ENCODE measurements around the gene BTBD9. TPM values are rescaled to one million over a fixed set of nuclear protein-coding genes. Genes with fewer than 3 reads are reported as not detected.

BTBD9 gene
- total RNA-seq, 1 donor from 2014 or later = 10.3 TPM

GRCh38 chr6:38119516-38119915 lies 520.2 kb downstream of the BTBD9 start:
- Mint-ChIP-seq H3K27ac (ENCODE audit: unreplicated experiment) (no peak overlapping the region), H3K4me3 (ENCODE audit: unreplicated experiment) (no peak overlapping the region), H3K36me3 (ENCODE audit: low read depth, unreplicated experiment) (peaks cover 14% of the 10 kb centered on the region), H3K4me1 (ENCODE audit: low read depth, unreplicated experiment) (peaks cover 14% of the 10 kb centered on the region), H3K27me3 (ENCODE audit: low read depth, unreplicated experiment) (no peaks in the 10 kb centered on the region), H3K9me3 (ENCODE audit: unreplicated experiment) (no peaks in the 10 kb centered on the region)
- no peak overlapping the region for H3K4me2 ChIP-seq (ENCODE audit: low read length)
- TF ChIP-seq CTCF (IDR thresholded peaks at IDR 0.05; ENCODE audit: insufficient read depth, low read depth, low read length) (no peak), EZH2 (IDR thresholded peaks at IDR 0.05; ENCODE audit: insufficient read depth, low read length) (no peak)
- no peak overlapping the region for H3K27ac ChIP-seq (ENCODE audit: low read depth, low read length)
- peaks cover 4% of the 10 kb centered on the region for H3K36me3 ChIP-seq (ENCODE audit: insufficient read depth, low read length)
- no peak overlapping the region for H3K9ac ChIP-seq (ENCODE audit: low read length)
- no peak overlapping the region for H2AFZ ChIP-seq (ENCODE audit: low read depth, low read length)
- FAIRE-seq (no peak), DNase-seq (ENCODE audit: low read depth) (no peak)
- H3K4me1 ChIP-seq (ENCODE audit: insufficient read depth, low read length) = peaks cover 4% of the 10 kb centered on the region
- H3K27me3 ChIP-seq (ENCODE audit: insufficient read depth, low read length) = no peaks in the 10 kb centered on the region
- peaks cover 9% of the 10 kb centered on the region for H3K79me2 ChIP-seq (ENCODE audit: insufficient read depth, low read length)
- H4K20me1 ChIP-seq (ENCODE audit: insufficient read depth, low read length) = peaks cover 69% of the 10 kb centered on the region
- H3K4me3 ChIP-seq (ENCODE audit: insufficient read depth, low read depth, low read length) = no peak overlapping the region
- H3K9me3 ChIP-seq (ENCODE audit: insufficient read depth, low read depth, low read length) = no peaks in the 10 kb centered on the region

- peaks cover 76% of the 10 kb centered on the region for H4K20me1 ChIP-seq (ENCODE audit: insufficient read depth, low read length)
- H3K4me1 ChIP-seq (ENCODE audit: insufficient read depth, low read length) = peaks cover 4% of the 10 kb centered on the region
- Mint-ChIP-seq H3K4me1 (ENCODE audit: low read depth, unreplicated experiment) (peaks cover 18% of the 10 kb centered on the region), H3K27me3 (ENCODE audit: low read depth, unreplicated experiment) (no peaks in the 10 kb centered on the region), H3K9me3 (ENCODE audit: unreplicated experiment) (no peaks in the 10 kb centered on the region), H3K27ac (ENCODE audit: unreplicated experiment) (no peak overlapping the region), H3K36me3 (ENCODE audit: low read depth, unreplicated experiment) (peaks cover 18% of the 10 kb centered on the region), H3K4me3 (ENCODE audit: unreplicated experiment) (no peak overlapping the region)
- H3K36me3 ChIP-seq (ENCODE audit: insufficient read depth, low read length) = peaks cover 4% of the 10 kb centered on the region
- H3K4me3 ChIP-seq (ENCODE audit: insufficient read depth, low read depth, low read length) = no peak overlapping the region
- no peak overlapping the region for H2AFZ ChIP-seq (ENCODE audit: low read depth, low read length)
- FAIRE-seq (no peak), DNase-seq (ENCODE audit: low read depth) (no peak)
- no peaks in the 10 kb centered on the region for H3K9me3 ChIP-seq (ENCODE audit: insufficient read depth, low read depth, low read length)
- H3K79me2 ChIP-seq (ENCODE audit: insufficient read depth, low read length) = peaks cover 10% of the 10 kb centered on the region
- no peaks in the 10 kb centered on the region for H3K27me3 ChIP-seq (ENCODE audit: insufficient read depth, low read length)
- TF ChIP-seq EZH2 (IDR thresholded peaks at IDR 0.05; ENCODE audit: insufficient read depth, low read length) = no peak
- TF ChIP-seq CTCF (IDR thresholded peaks at IDR 0.05; ENCODE audit: insufficient read depth, low read depth, low read length) = no peak
- H3K4me2 ChIP-seq (ENCODE audit: low read length) = no peak overlapping the region
- no peak overlapping the region for H3K9ac ChIP-seq (ENCODE audit: low read length)
- H3K27ac ChIP-seq (ENCODE audit: low read depth, low read length) = no peak overlapping the region
Measured at GRCh38 chr6:38118791-38119365, 520.9 kb downstream of the BTBD9 start.

Other genes starting within 250 kb of the BTBD9 start
- gene GLO1, start 63.2 kb upstream of the BTBD9 start, total RNA-seq = 154 and 172 TPM in 2 replicates
- not detected in 2 replicates for gene DNAH8, start 75.4 kb upstream of the BTBD9 start, total RNA-seq